ENCODE measurements around the gene PLEKHD1. TPM values are rescaled to one million over a fixed set of nuclear protein-coding genes. Genes with fewer than 3 reads are reported as not detected.

The PLEKHD1 gene
- total and polyA plus RNA-seq, 9 of the 15 experiments (the other 6 are each of a cell fraction or from before 2014, with no cell fraction given): not detected

DNA sequence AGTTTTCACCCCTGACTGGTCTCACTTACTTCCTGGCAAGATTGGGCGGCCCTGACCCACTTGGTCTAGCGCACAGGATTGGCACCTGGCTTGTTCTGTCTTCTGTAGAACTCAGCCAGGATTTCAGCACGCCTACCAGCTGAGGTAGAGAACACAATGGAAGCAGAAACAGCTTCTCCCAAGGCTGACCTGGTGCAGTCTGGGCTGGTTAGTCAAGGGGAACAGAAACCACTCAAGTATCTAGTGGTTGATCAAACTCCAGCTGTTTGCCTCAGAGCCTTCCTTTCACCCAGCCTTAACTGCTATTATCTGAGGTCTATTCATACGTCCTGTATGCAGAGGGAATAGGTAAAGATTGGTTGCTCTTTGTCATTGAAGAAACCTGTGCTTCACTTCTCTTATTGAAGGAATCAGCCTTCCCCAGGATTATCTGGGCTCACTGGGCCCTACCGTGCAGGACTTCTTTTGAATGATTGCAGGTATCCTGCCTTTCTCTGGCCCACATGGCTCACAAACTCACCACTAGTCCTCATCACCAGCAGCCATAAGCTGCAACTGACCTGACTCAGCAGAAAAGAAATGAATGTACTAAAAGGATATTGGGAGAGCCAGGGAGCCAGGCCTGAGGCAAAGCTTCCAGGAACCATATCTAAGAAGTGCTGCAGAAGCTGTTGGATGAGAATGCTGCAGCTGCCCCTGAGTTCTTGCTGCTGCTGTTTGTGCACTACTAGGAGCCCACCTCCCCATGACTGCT is 2.5 kb upstream of the PLEKHD1 start (continued):
- no peak for TF ChIP-seq FOXJ2 (tag; IDR thresholded peaks at IDR 0.05)

DNA sequence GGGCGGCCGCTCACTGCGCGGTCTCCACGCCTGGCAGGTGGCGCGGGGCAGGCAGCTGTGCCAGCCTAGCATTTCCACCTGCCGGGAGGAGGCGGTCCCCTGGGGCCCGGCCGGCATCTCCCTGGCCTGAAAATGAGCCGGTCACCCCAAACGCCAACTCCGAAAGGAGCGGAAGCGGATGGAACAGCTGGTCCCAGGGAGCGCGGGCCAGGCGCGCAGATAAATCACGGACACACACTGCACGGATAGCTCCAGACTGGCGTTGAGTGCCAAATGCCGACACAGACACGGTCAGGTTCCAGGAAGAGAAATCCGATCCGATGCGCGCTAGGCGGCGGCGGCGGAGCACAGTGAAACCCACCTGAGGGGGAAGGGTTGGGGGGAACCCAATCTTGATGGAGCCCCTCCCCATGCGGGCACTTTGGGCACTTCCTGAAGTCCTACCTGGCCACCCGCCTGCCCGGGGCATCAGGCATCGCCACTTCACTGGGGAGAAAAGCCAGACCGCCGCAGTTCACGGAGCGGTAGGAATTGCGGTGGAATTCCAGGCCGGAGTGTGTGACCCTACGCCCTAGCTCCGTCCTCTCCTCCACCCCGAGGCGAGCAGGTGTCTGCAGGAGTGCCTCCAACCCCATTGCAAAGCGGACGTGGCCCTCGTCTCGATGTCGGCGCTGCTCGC is 624 bp upstream of the PLEKHD1 start:
- no peak for ATAC-seq
- Histone ChIP-seq H3K4me3 (no peak overlapping the region), H3K27ac (ENCODE audit: extremely low read depth, low read depth, low read length) (no peak overlapping the region), H3K9me3 (replicated peaks; ENCODE audit: control insufficient read depth, insufficient read depth, low read depth, low read length) (no peaks in the 10 kb centered on the region), H2AFZ (ENCODE audit: low read depth, low read length) (no peak overlapping the region), H4K20me1 (replicated peaks; ENCODE audit: control insufficient read depth, insufficient read depth, low read length) (no peaks in the 10 kb centered on the region), H3K4me1 (replicated peaks in 1 of 2; ENCODE audit: control insufficient read depth in 2 of 2, insufficient read depth in 2 of 2, low read length in 2 of 2) (peaks cover 8 to 10% of the 10 kb centered on the region in 2 experiments; a peak in 4 of 5 replicates), H3K27me3 (ENCODE audit: control insufficient read depth in 2 of 2, insufficient read depth in 2 of 2, low read length in 2 of 2) (peaks cover 0 to 14% of the 10 kb centered on the region in 2 experiments; a peak in 3 of 5 replicates), H3K9me1 (ENCODE audit: control insufficient read depth, insufficient read depth, low read length) (no peaks in the 10 kb centered on the region), H3K4me2 (ENCODE audit: insufficient read depth, low read length) (no peak overlapping the region), H3K36me3 (ENCODE audit: control insufficient read depth, insufficient read depth, low read length) (no peaks in the 10 kb centered on the region), H3K79me2 (ENCODE audit: control insufficient read depth, insufficient read depth, low read length) (no peaks in the 10 kb centered on the region), H3K9ac (ENCODE audit: insufficient read depth in 1 of 2, low read depth in 2 of 2, low read length in 2 of 2) (no peak overlapping the region)
- WGBS (ENCODE audit: insufficient coverage, low coverage, missing lambda C conversion rate): 75% methylated on average over 7 of the region's 54 CpGs
- no peak for FAIRE-seq
- in situ Hi-C loops (cut with MboI) (no loop called here), intact Hi-C loops (cut with micrococcal nuclease) (no loop called here)
- ChIA-PET CTCF (ENCODE audit: low intra/inter-chr PET ratio) (no interaction called here), POLR2A (no interaction called here)
- BruUV-seq (replicated peaks): no TSS peak
- no peak for DNase-seq (ENCODE audit: extremely low read depth in 1 of 4, low spot score in 3 of 4)
- TF ChIP-seq GABPB2 (CRISPR knock-in tag; conservative IDR thresholded peaks at IDR 0.05) (no peak), TAF7 (tag; IDR thresholded peaks at IDR 0.05) (no peak), MECOM (CRISPR knock-in tag; IDR thresholded peaks at IDR 0.05) (no peak), SMAD2 (IDR thresholded peaks at IDR 0.05; ENCODE audit: low read depth, low read length) (no peak), ZNF124 (CRISPR knock-in tag; IDR thresholded peaks at IDR 0.05) (no peak), YBX1 (IDR thresholded peaks at IDR 0.05) (no peak), ZNF408 (CRISPR knock-in tag; IDR thresholded peaks at IDR 0.05; ENCODE audit: low read depth) (no peak), KLF1 (tag; IDR thresholded peaks at IDR 0.05) (no peak), NR4A1 (CRISPR knock-in tag; IDR thresholded peaks at IDR 0.05) (no peak), NR4A1 (tag; IDR thresholded peaks at IDR 0.05) (no peak), ARNT (IDR thresholded peaks at IDR 0.05) (no peak), FUS (optimal IDR thresholded peaks at IDR 0.05; ENCODE audit: low read depth, low read length) (no peak), SAP30 (IDR thresholded peaks at IDR 0.05; ENCODE audit: borderline replicate concordance, insufficient read depth, low read depth, low read length, poor library complexity, severe bottlenecking) (no peak), CC2D1A (IDR thresholded peaks at IDR 0.05) (no peak), ZNF41 (CRISPR knock-in tag; conservative IDR thresholded peaks at IDR 0.05) (no peak), MYNN (IDR thresholded peaks at IDR 0.05) (no peak), MYNN (CRISPR knock-in tag; IDR thresholded peaks at IDR 0.05) (no peak)
- TF ChIP-seq, protein P1, sequence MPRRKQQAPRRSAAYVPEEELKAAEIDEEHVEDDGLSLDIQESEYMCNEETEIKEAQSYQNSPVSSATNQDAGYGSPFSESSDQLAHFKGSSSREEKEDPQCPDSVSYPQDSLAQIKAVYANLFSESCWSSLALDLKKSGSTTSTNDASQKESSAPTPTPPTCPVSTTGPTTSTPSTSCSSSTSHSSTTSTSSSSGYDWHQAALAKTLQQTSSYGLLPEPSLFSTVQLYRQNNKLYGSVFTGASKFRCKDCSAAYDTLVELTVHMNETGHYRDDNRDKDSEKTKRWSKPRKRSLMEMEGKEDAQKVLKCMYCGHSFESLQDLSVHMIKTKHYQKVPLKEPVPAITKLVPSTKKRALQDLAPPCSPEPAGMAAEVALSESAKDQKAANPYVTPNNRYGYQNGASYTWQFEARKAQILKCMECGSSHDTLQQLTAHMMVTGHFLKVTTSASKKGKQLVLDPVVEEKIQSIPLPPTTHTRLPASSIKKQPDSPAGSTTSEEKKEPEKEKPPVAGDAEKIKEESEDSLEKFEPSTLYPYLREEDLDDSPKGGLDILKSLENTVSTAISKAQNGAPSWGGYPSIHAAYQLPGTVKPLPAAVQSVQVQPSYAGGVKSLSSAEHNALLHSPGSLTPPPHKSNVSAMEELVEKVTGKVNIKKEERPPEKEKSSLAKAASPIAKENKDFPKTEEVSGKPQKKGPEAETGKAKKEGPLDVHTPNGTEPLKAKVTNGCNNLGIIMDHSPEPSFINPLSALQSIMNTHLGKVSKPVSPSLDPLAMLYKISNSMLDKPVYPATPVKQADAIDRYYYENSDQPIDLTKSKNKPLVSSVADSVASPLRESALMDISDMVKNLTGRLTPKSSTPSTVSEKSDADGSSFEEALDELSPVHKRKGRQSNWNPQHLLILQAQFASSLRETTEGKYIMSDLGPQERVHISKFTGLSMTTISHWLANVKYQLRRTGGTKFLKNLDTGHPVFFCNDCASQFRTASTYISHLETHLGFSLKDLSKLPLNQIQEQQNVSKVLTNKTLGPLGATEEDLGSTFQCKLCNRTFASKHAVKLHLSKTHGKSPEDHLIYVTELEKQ (CRISPR knock-in tag; IDR thresholded peaks at IDR 0.05): no peak

Data from K562 (cell line).